ENCODE measurements around the gene TBC1D22B.

Gene TBC1D22B

GRCh38 chr6:37239950-37240713 is 17.4 kb upstream of the TBC1D22B start:
- no peak for DNase-seq (ENCODE audit: low spot score)

DNA sequence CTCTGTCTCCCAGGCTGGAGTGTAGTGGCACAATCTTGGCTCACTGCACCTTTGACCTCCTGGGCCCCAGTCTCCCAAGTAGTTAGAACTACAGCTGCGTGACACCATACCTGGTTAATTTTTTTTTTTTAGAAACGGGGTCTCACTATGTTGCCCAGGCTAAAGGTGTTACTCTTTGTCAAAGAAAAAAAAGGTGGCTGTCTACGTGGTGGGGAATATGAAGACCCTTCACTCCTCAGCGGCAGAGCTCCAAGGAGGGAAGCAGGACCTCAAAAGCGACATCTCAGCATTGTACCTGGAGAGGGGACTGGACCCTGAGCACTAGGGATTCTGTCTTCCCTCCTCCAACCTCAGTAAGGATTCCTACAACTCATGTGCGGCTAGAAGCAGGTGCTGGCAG is 16.4 kb upstream of the TBC1D22B start:
- no peak for DNase-seq (ENCODE audit: low spot score)

DNA sequence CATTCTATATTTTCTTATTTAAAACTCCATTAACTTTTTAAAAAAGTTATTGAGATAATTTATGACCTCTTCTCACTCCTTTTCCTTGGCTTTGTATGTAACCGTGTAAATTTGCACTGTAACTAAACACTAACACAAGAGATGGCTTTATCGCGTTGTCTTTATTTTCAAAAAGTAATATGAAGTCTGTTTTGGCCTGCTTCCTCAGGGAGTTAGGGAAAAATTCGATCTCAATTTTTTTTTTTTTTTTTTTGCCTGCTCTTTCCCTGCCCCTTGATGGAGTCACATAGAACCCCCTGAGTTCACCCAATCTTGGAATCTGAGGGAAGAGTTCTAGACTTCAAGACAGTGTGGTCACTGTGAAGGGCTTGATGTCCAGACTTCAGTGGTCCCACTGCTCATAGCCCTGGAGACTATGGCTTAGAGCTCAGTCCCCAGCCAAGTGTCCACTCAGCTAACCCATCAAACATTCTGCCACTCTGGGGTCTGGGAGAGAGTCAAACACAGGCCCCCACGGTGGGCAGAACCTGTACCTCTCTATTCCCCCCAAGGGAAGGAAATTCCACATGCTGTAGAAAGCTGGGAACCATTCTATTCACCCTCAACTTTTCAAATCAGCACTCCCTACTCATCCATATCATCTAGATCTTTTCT is 15.7 kb upstream of the TBC1D22B start:
- no peak for DNase-seq (ENCODE audit: low spot score)

GRCh38 chr6:37242429-37243052 is 15.0 kb upstream of the TBC1D22B start:
- DNase-seq (ENCODE audit: low spot score), result no peak

DNA sequence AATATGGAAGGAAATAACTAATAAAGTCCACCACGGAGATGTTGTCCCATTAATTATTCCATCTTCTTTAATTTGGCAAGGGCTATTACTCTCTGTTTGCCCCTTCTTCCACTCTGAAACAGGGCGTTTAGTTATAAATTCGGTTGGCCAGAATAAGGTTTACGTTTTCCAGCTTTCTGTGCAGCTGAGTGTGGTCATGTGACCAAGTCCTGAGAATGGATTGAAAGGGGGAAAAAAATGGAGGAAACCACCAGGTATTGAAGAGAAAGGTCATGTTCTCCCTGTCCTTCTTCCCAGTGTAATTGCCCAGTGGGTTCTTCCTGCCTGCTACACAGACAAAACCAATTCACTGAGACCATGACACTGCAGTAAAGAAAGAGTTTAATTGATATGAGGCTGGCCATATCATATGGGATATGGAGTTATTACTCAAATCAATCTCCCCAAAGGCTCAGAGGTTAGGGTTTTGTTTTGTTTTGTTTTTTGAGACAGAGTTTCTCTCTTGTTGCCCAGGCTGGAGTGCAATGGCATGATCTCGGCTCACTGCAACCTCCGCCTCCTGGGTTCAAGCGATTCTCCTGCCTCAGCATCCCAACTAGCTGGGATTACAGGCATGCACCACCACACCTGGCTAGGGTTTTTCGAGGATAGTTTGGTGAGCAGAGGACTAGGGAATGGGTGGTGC is 14.3 kb upstream of the TBC1D22B start:
- DNase-seq (ENCODE audit: low spot score), result no peak

GRCh38 chr6:37243816-37244370 is 13.7 kb upstream of the TBC1D22B start:
- DNase-seq (ENCODE audit: low spot score), result no peak

DNA sequence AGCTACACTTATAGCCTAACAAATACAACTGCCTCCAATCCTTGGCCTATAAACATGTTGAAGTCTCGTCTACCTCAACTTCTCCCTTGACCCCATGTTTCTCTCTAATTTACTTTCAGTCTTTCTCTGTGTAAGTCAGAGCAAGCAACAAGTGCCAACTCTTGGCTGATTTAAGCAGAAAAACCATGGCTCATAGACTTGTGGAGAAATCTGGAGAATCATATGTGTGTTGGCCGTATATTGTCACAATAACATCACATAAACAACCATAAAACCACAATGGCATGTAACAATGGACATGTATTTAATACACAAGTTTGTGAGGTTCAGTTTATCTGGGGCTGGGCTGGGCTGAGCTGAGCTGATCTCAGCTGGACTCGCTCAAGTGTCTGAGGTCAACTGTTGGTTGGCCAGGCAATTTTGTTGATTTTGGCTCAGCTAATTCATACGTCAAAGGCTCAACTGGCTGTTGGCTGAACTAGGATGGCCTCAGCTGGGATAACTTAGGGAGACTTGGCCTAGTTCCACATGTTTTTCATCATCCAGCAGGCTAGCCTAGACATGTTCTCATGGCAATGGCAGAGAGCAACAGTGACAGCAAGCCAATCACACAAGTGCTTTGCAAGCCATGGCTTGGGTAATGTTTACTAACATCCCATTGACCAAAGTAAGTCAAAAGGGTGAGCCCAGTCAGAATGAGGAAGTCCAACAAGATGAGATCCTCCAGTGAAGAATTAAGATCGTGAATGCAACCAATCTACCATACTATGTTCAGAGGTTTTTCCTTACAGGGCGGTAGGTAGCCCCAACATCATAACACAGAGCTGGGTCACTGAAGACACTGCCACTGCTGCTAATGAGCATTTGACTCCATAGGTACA is 12.9 kb upstream of the TBC1D22B start:
- DNase-seq (ENCODE audit: low spot score), result no peak

- DNase-seq (ENCODE audit: low spot score), result no peak
Measured at GRCh38 chr6:37251211-37251780, 6.3 kb upstream of the TBC1D22B start.

DNA sequence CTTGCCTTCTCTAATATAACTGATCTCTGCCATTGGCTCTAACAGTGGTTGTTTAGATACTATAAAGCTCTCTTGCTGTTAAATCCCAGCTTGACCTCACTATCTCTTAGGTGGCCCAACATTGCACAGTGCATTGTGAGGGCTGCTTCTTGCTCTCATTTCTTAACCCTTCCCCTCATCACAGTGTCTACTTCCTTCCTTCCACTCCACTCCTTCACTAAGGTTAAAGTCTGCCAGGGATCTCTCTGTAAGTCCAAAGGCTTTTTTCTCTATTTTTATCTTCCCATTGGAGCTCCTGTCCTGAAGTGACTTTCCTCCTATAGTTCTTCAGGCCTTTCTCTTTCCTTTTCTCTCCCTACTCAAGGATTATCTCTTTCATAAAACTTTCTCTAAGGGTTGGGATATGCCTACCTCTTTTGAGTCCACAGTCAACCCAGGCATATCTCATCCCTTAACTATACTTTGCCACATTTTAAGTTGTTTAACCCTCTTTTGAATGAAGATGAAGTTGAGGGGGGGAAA is 4.0 kb upstream of the TBC1D22B start:
- no peak for DNase-seq (ENCODE audit: low spot score)

- DNase-seq (ENCODE audit: low spot score), result no peak
Measured at GRCh38 chr6:37254881-37255280, 2.7 kb upstream of the TBC1D22B start.

GRCh38 chr6:37256692-37257319 is 766 bp upstream of the TBC1D22B start:
- no peak for DNase-seq (ENCODE audit: low spot score)

GRCh38 chr6:37257320-37257633 is 295 bp upstream of the TBC1D22B start:
- DNase-seq (ENCODE audit: low spot score), result no peak

- DNase-seq (ENCODE audit: low spot score), result no peak
Measured at GRCh38 chr6:37258405-37259105, 983 bp downstream of the TBC1D22B start.

DNA sequence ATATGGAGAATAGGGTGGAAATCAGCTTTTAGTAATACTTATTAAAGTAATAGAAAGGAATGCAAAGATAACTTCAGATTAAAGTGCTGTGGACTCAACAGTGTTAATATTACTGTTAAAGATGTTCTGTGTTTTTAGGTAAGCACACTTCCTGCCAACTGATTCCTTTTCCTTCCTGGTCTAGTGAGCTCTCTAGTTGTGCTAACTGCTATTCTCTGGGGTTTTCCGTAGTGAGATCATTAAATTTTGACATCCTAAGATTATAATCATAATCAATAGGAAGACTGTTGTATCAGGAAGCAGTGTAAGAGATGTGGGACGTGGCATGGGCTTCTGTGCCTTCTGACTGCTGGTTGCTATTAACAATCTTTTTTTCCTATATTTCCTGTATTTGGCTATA is 1.6 kb downstream of the TBC1D22B start:
- no peak for DNase-seq (ENCODE audit: low spot score)

DNA sequence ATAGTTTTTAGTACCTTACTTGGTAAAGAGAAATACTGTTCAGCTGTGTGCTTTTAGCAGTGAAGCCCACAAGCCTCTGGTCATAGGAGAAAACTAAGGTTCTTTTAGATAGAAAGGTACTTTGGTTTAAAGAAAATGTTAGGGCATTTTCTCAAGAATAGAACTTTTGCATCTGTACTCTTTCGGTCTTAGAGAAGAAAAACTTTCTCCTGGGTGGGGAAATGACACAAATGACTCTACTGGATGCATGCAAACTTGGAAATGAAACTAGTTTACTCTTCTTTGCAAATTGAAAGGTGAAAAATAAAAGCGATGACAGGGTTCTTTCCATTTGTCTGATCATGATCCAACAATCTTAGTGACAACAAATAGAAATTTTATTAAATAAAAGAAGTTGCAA is 2.5 kb downstream of the TBC1D22B start:
- no peak for DNase-seq (ENCODE audit: low spot score)

GRCh38 chr6:37260444-37260843 is 2.9 kb downstream of the TBC1D22B start:
- DNase-seq (ENCODE audit: low spot score), result no peak

DNA sequence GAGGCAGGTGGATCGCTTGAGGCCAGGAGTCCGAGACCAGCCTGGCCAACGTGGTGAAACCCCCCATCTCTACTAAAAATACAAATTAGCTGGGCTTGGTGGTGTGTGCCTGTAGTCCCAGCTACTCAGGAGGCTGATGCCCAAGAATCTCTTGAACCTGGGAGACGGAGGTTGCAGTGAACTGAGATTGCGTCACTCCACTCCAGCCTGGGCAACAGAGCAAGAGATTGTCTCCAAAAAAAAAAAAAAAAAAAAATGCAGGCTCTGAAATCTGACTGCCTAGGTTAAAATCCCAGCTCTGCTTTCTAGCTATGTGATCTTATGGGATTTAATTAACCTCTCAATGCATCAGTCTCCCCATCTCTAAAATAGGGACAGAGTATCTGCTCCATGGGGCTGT is 3.6 kb downstream of the TBC1D22B start:
- no peak for DNase-seq (ENCODE audit: low spot score)

DNA sequence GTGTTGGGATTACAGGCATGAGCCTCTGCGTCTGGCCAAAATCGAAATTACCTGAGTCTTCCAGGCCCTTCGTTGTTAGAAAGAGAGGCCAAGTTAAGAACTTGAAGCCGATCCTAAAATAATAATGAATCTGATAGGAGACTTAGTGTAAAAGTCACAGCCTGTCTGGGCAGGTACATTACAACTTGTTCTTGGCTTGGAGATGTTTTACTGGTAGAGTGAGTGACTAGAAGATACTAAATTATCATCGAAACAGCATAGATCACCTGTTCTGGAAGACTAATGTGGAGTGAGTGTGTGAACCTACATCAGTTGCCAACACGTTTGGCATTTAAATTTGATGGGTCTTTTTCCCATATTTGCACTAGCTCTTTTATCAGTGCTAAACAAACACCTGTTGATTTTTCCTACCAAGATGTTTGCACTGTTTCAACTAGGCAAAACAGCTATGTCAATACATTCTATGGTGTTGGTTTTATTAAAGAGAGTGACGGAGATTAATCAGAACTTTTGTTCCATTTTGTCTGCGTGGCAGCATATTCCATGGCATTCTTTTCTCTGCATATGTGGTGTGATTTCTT is 5.0 kb downstream of the TBC1D22B start:
- no peak for DNase-seq (ENCODE audit: low spot score)

DNA sequence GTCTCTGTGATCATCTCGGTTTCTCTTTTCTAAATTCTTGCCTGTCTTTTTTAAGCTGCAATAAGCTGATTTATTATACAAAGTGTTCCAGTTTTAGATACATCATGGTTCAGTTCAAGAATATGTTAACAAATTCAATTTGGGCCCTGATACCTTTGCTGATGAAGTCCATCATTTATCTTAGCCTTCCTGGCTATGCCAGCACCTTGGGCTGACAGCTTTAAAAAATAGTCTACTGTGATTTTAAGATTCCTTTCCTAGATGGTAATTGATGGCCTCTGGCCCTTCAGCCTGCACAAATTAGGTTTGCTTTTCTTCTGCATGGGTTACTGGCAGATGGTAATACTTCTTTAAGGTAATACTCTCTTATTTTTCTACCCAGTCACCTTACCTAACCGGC is 7.4 kb downstream of the TBC1D22B start:
- DNase-seq (ENCODE audit: low spot score), result no peak

DNA sequence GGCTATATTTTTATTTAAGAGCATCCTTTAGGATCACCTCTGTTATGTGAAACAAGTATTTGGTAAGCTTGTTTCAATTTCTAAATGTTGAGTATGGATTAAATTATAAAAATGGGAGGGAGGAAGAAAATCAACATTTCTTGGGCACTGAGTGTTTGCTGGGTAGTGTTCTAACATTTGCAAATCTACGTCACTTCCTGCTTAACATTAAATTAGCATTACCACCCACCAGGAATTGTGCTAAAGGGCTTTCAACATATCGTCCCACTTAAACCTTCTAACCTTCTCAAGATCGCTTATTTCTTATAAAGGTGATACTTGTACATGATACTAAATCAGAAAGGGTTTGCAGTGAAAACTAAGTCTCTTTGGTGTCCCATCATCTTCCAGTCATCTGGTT is 8.3 kb downstream of the TBC1D22B start:
- DNase-seq (ENCODE audit: low spot score), result no peak

Data from ecto neural progenitor cell (in vitro differentiated cells).